Stimulated activated CD8-positive, alpha-beta memory T cell treated with anti-CD3 and anti-CD28 coated beads, Interleukin-2, amount 100 ng/mL, for 48 hours (primary cell): Measurements from ENCODE around the gene GOLGA6L9.
"Not testable (repeated sequence)": the region's sequence is repeated elsewhere in the genome, so short reads cannot be mapped to it uniquely, and the experiment has no call there.

Experiments used
- DNase-seq, 2 donors: peaks; one replicate each; pipeline ENCODE4 v3.0.0-alpha.2; 2020; ENCODE audit warnings: low read depth in 2 of 2

GOLGA6L9 gene

GRCh38 chr15:82468205-82468604, 38.6 kb downstream of the GOLGA6L9 start:
- not testable (repeated sequence) for DNase-seq

- DNase-seq, result not testable (repeated sequence)
Observed at GRCh38 chr15:82469381-82469780, 39.8 kb downstream of the GOLGA6L9 start.

GRCh38 chr15:82472269-82472982, 42.8 kb downstream of the GOLGA6L9 start:
- not testable (repeated sequence) for DNase-seq

GRCh38 chr15:82474596-82475325, 45.1 kb downstream of the GOLGA6L9 start:
- DNase-seq, result not testable (repeated sequence)

GRCh38 chr15:82475345-82475967, 45.8 kb downstream of the GOLGA6L9 start:
- DNase-seq, result not testable (repeated sequence)

- not testable (repeated sequence) for DNase-seq
Observed at GRCh38 chr15:82476697-82477342, 47.2 kb downstream of the GOLGA6L9 start.

GRCh38 chr15:82477343-82478057, 47.9 kb downstream of the GOLGA6L9 start:
- DNase-seq, result not testable (repeated sequence)
